H9 (cell line): ENCODE results near the gene PREX1. TPM values are rescaled to one million over a fixed set of nuclear protein-coding genes. Genes with fewer than 3 reads are reported as not detected.
A peak's percentile ranks its signal among the peaks of the same experiment; 100 is the strongest.

Source experiments
- DNase-seq: peaks from one replicate; pipeline ENCODE4 v3.0.0-alpha.2; 2017
- H2AFZ ChIP-seq: one replicate; pipeline ENCODE4 v1.6.1; 2013; ENCODE audit warnings: mild to moderate bottlenecking, low read length, control low read depth, moderate library complexity
- H2AK5ac ChIP-seq: 2 replicates; pipeline ENCODE4 v1.6.1; 2013; ENCODE audit warnings: low read length, control low read depth, mixed read lengths; ENCODE audit not compliant: insufficient read length
- H2BK120ac ChIP-seq: one replicate; pipeline ENCODE4 v1.6.1; 2013; ENCODE audit warnings: low read depth, mild to moderate bottlenecking, low read length, control low read depth, inconsistent platforms; ENCODE audit not compliant: poor library complexity, severe bottlenecking
- H2BK12ac ChIP-seq: 2 replicates; pipeline ENCODE4 v1.6.1; 2013; ENCODE audit warnings: low read length, control low read depth, mixed read lengths, low read depth; ENCODE audit not compliant: insufficient read length
- H2BK15ac ChIP-seq: 2 replicates; pipeline ENCODE4 v1.6.1; 2013; ENCODE audit warnings: low read depth, low read length, control low read depth
- H2BK20ac ChIP-seq: one replicate; pipeline ENCODE4 v1.6.1; 2013; ENCODE audit warnings: low read depth, mild to moderate bottlenecking, low read length, control low read depth, inconsistent platforms; ENCODE audit not compliant: poor library complexity, severe bottlenecking
- H2BK5ac ChIP-seq: 2 replicates; pipeline ENCODE4 v1.6.1; 2013; ENCODE audit warnings: low read length, control low read depth, mixed read lengths; ENCODE audit not compliant: insufficient read length
- H3K14ac ChIP-seq: 2 replicates; pipeline ENCODE4 v1.6.1; 2013; ENCODE audit warnings: low read length, control low read depth; ENCODE audit not compliant: insufficient read depth
- H3K18ac ChIP-seq: 2 replicates; pipeline ENCODE4 v1.6.1; 2013; ENCODE audit warnings: low read depth, mild to moderate bottlenecking, mixed read lengths, low read length, control low read depth; ENCODE audit not compliant: insufficient read length
- H3K23ac ChIP-seq: 2 replicates; pipeline ENCODE4 v1.6.1; 2013; ENCODE audit warnings: low read length, control low read depth, mixed read lengths, low read depth; ENCODE audit not compliant: insufficient read length
- H3K23me2 ChIP-seq: 2 replicates; pipeline ENCODE4 v1.6.1; 2013; ENCODE audit warnings: low read depth, mild to moderate bottlenecking, mixed read lengths, low read length, control low read depth; ENCODE audit not compliant: insufficient read length, poor library complexity, severe bottlenecking
- H3K27ac ChIP-seq: 2 replicates; pipeline ENCODE4 v1.5.1; 2013; ENCODE audit warnings: low read length, control low read depth, mixed read lengths, low read depth; ENCODE audit not compliant: insufficient read length
- H3K27me3 ChIP-seq: 2 replicates; pipeline ENCODE4 v1.6.1; 2013; ENCODE audit warnings: low read length, control low read depth, inconsistent platforms; ENCODE audit not compliant: insufficient read depth
- H3K4ac ChIP-seq: 2 replicates; pipeline ENCODE4 v1.6.1; 2013; ENCODE audit warnings: low read depth, mild to moderate bottlenecking, control low read depth, inconsistent platforms, low read length, moderate library complexity
- H3K4me1 ChIP-seq: 2 replicates; pipeline ENCODE4 v1.6.1; 2013; ENCODE audit warnings: low read length, control low read depth, inconsistent platforms; ENCODE audit not compliant: insufficient read depth
- H3K4me2 ChIP-seq: 2 replicates; pipeline ENCODE4 v1.6.1; 2013; ENCODE audit warnings: low read length, control low read depth, mixed read lengths; ENCODE audit not compliant: insufficient read length, insufficient read depth
- H3K56ac ChIP-seq: 2 replicates; pipeline ENCODE4 v1.6.1; 2013; ENCODE audit warnings: low read depth, mild to moderate bottlenecking, mixed read lengths, low read length, control low read depth; ENCODE audit not compliant: insufficient read length
- H3K79me1 ChIP-seq: 2 replicates; pipeline ENCODE4 v1.6.1; 2013; ENCODE audit warnings: low read depth, mild to moderate bottlenecking, moderate library complexity, low read length, control low read depth, inconsistent platforms; ENCODE audit not compliant: insufficient read depth, poor library complexity, severe bottlenecking
- H3K79me2 ChIP-seq: 2 replicates; pipeline ENCODE4 v1.6.1; 2013; ENCODE audit warnings: low read length, control low read depth, inconsistent platforms; ENCODE audit not compliant: insufficient read depth
- H3K9ac ChIP-seq: 2 replicates; pipeline ENCODE4 v1.6.1; 2013; ENCODE audit warnings: low read length, control low read depth, mixed read lengths; ENCODE audit not compliant: insufficient read length; ENCODE audit errors: extremely low read depth
- H3K9me3 ChIP-seq: one replicate; pipeline ENCODE4 v1.6.1; 2013; ENCODE audit warnings: low read depth, low read length, inconsistent platforms; ENCODE audit not compliant: control insufficient read depth
- H3T11ph ChIP-seq: one replicate; pipeline ENCODE4 v1.6.1; 2013; ENCODE audit warnings: mild to moderate bottlenecking, low read length, control low read depth, inconsistent platforms
- H4K20me1 ChIP-seq: one replicate; pipeline ENCODE4 v1.6.1; 2013; ENCODE audit not compliant: control insufficient read depth, insufficient read length, insufficient read depth
- H4K5ac ChIP-seq: 2 replicates; pipeline ENCODE4 v1.6.1; 2013; ENCODE audit warnings: low read depth, mild to moderate bottlenecking, mixed read lengths, low read length, control low read depth; ENCODE audit not compliant: insufficient read length
- H4K8ac ChIP-seq: replicated peaks from 2 replicates; pipeline ENCODE4 v1.6.1; 2013; ENCODE audit warnings: low read length, control low read depth, mixed read lengths, low read depth; ENCODE audit not compliant: insufficient read length
- H4K91ac ChIP-seq: 2 replicates; pipeline ENCODE4 v1.6.1; 2013; ENCODE audit warnings: low read depth, mild to moderate bottlenecking, moderate library complexity, mixed read lengths, low read length, control low read depth; ENCODE audit not compliant: insufficient read length
- H3K27ac Mint-ChIP-seq, 3 experiments: 2 replicates in 2 of 3; 3 replicates in 1 of 3; pipeline ENCODE4 v1.8.0; 2020 to 2021; ENCODE audit warnings: mixed read lengths in 3 of 3, mild to moderate bottlenecking in 1 of 3, moderate library complexity in 1 of 3
- H3K27me3 Mint-ChIP-seq: 2 replicates; pipeline ENCODE4 v1.8.0; 2021; ENCODE audit warnings: low read depth, mild to moderate bottlenecking, moderate library complexity, mixed read lengths
- H3K36me3 Mint-ChIP-seq, 3 experiments: 2 replicates in 2 of 3; 3 replicates in 1 of 3; pipeline ENCODE4 v1.8.0; 2020 to 2021; ENCODE audit warnings: low read depth in 3 of 3, mixed read lengths in 3 of 3; ENCODE audit not compliant: insufficient read depth in 1 of 3
- H3K4me1 Mint-ChIP-seq, 2 experiments: 2 replicates each; pipeline ENCODE4 v1.8.0; 2020; ENCODE audit warnings: mixed read lengths in 2 of 2
- H3K4me3 Mint-ChIP-seq, 2 experiments: 2 replicates in 1 of 2; 3 replicates in 1 of 2; pipeline ENCODE4 v1.8.0; 2020 to 2021; ENCODE audit warnings: mild to moderate bottlenecking in 2 of 2, mixed read lengths in 2 of 2, moderate library complexity in 1 of 2
- H3K9me3 Mint-ChIP-seq, 2 experiments: 2 replicates in 1 of 2; 3 replicates in 1 of 2; pipeline ENCODE4 v1.8.0; 2020; ENCODE audit warnings: mild to moderate bottlenecking in 2 of 2, mixed read lengths in 2 of 2, moderate library complexity in 1 of 2
- WGBS: extraction: QIAGEN DNeasy Blood & Tissue Kit; methylation state at CpG from one replicate; pipeline ENCODE4 v1.1.7; 2013; ENCODE audit warnings: missing lambda C conversion rate, low lambda C conversion rate, mixed read lengths; ENCODE audit not compliant: insufficient read length; ENCODE audit errors: extremely low coverage; 5-methylcytosine and 5-hydroxymethylcytosine counted together
- total RNA-seq: library from RNA; stranded (reverse); gene quantifications from 2 replicates; pipeline ENCODE4 v1.2.1, GENCODE V29; 2021
- TF ChIP-seq, protein P1 (sequence below): fragments of 200-600 bp; sonication (generic); conservative IDR thresholded peaks from 3 replicates; pipeline ENCODE4 v1.8.0; 2021; ENCODE audit warnings: antibody characterized with exemption, mild to moderate bottlenecking

Gene PREX1
- total RNA-seq, 1 experiment from 2014 or later: 6.6 TPM

DNA sequence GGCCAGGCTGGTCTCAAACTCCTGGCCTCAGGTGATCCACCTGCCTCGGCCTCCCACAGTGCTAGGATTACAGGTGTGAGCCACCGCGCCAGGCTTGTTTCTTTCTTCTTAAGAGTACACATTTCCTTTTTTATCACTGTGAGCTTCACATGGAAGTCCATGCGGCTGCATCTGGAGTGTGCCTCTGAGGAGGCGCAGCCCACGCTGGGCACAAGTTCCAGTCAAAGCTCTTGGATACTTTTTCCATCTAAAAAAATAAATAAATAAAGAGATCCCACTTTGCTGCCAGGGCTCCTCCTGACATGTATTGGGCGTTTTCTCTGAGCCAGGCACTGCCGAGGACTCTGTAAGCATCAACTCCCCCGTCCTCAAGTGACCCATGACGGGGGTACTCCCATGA is 123.0 kb downstream of the PREX1 start:
- H3K9me3 ChIP-seq: no peaks in the 10 kb centered on the region
- no peak overlapping the region for H2AK5ac ChIP-seq
- TF ChIP-seq, protein P1, sequence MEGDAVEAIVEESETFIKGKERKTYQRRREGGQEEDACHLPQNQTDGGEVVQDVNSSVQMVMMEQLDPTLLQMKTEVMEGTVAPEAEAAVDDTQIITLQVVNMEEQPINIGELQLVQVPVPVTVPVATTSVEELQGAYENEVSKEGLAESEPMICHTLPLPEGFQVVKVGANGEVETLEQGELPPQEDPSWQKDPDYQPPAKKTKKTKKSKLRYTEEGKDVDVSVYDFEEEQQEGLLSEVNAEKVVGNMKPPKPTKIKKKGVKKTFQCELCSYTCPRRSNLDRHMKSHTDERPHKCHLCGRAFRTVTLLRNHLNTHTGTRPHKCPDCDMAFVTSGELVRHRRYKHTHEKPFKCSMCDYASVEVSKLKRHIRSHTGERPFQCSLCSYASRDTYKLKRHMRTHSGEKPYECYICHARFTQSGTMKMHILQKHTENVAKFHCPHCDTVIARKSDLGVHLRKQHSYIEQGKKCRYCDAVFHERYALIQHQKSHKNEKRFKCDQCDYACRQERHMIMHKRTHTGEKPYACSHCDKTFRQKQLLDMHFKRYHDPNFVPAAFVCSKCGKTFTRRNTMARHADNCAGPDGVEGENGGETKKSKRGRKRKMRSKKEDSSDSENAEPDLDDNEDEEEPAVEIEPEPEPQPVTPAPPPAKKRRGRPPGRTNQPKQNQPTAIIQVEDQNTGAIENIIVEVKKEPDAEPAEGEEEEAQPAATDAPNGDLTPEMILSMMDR: no peak
- no peaks in the 10 kb centered on the region for H3K23me2 ChIP-seq
- no peak for DNase-seq
- Mint-ChIP-seq H3K27me3 (no peaks in the 10 kb centered on the region), H3K27ac (peak overlapping the region in 1 of 3 experiments; percentile 55; a peak in 1 of 7 replicates), H3K4me1 (peaks cover 0 to 5% of the 10 kb centered on the region in 2 experiments; a peak in 1 of 4 replicates), H3K4me3 (no peak overlapping the region), H3K9me3 (no peaks in the 10 kb centered on the region), H3K36me3 (no peaks in the 10 kb centered on the region)
- H4K5ac ChIP-seq: no peak overlapping the region
- H3K79me1 ChIP-seq: no peaks in the 10 kb centered on the region
- H3K14ac ChIP-seq: no peak overlapping the region
- H3T11ph ChIP-seq: no peak overlapping the region
- H3K4ac ChIP-seq: no peak overlapping the region
- no peaks in the 10 kb centered on the region for H4K20me1 ChIP-seq
- no peak overlapping the region for H3K4me2 ChIP-seq
- H2BK120ac ChIP-seq: no peak overlapping the region
- no peak overlapping the region for H4K8ac ChIP-seq
- H3K9ac ChIP-seq: no peak overlapping the region
- H2AFZ ChIP-seq: no peak overlapping the region
- no peak overlapping the region for H4K91ac ChIP-seq
- H3K23ac ChIP-seq: no peak overlapping the region
- H2BK5ac ChIP-seq: no peak overlapping the region
- no peak overlapping the region for H3K18ac ChIP-seq
- no peak overlapping the region for H3K56ac ChIP-seq
- no peak overlapping the region for H3K27ac ChIP-seq
- H2BK12ac ChIP-seq: no peak overlapping the region
- H3K79me2 ChIP-seq: no peaks in the 10 kb centered on the region
- no CpG with 5 or more reads among the region's 10 CpGs for WGBS
- no peaks in the 10 kb centered on the region for H3K4me1 ChIP-seq
- H2BK20ac ChIP-seq: no peak overlapping the region
- H3K27me3 ChIP-seq: no peaks in the 10 kb centered on the region
- no peak overlapping the region for H2BK15ac ChIP-seq
